SK-N-MC (cell line): ENCODE results near the gene LRP3.
"Not testable (repeated sequence)": the region's sequence is repeated elsewhere in the genome, so short reads cannot be mapped to it uniquely, and the experiment has no call there.

Experiments used
- EZH2 ChIP-seq: fragments of 200-600 bp; sonication (generic); IDR thresholded peaks from one replicate; pipeline ENCODE4 v1.6.1; 2017; ENCODE audit warnings: antibody characterized with exemption
- FOXP2 ChIP-seq: optimal IDR thresholded peaks from 2 replicates; pipeline ENCODE3; 2011; ENCODE audit warnings: mild to moderate bottlenecking, moderate library complexity; ENCODE audit not compliant: insufficient read depth; ENCODE audit errors: extremely low read length, control extremely low read depth
- POLR2AphosphoS5 ChIP-seq: IDR thresholded peaks from 2 replicates; pipeline ENCODE4 v1.6.1; 2012; ENCODE audit warnings: mild to moderate bottlenecking, low read depth, low read length, borderline replicate concordance

DNA sequence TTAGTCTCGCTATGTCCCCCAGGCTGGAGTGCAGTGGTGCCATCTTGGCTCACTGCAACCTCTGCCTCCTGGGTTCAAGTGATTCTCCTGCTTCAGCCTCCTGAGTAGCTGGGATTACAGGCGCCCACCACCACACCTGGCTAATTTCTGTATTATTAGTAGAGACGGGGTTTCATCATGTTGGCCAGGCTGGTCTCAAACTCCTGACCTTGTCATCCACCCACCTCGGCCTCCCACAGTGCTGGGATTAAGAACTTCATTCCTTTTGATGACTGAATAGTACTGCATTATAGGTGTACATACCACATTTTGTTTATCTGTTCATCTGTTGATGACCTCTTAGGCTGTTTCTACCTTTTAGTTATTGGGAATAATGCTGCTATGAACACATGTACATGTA lies 41.5 kb upstream of the LRP3 start:
- TF ChIP-seq EZH2, POLR2AphosphoS5, FOXP2: not testable (repeated sequence)
